GM12878 (cell line): ENCODE results near the gene ERAS. TPM values are rescaled to one million over a fixed set of nuclear protein-coding genes. Genes with fewer than 3 reads are reported as not detected.

ENCODE experiments used
- ATAC-seq: fragments of 200-7000 bp; cut with Tn5 transposase; 3 replicates; pipeline ENCODE4 v1.9.1; 2020; ENCODE audit warnings: mild to moderate bottlenecking, moderate library complexity
- BruUV-seq: library from RNA; stranded (reverse); fragments of 400-500 nt; replicated peaks from 2 replicates; lab custom pipeline; 2021; lab: Mats Ljungman, UMichigan
- CTCF ChIA-PET: fragments of 300-600 bp; sonication (Branson Sonifier 250); formaldehyde crosslinking; extraction: SDS; loops from one replicate; lab custom pipeline; 2021; ENCODE audit warnings: inconsistent platforms; lab: Yijun Ruan, JAX
- POLR2A ChIA-PET: fragments of 350-600 bp; formaldehyde crosslinking; extraction: SDS; loops from one replicate; lab custom pipeline; 2021; ENCODE audit warnings: inconsistent platforms; lab: Charles Lee
- RAD21 ChIA-PET: fragments of 300-600 bp; sonication (Branson Sonifier 250); formaldehyde crosslinking; loops from one replicate; lab custom pipeline; 2023; ENCODE audit warnings: antibody characterized with exemption; ENCODE audit not compliant: unreplicated experiment; lab: Charles Lee
- SMC1A ChIA-PET: fragments of 300-600 bp; sonication (Branson Sonifier 250); formaldehyde crosslinking; loops from one replicate; lab custom pipeline; 2023; ENCODE audit not compliant: unreplicated experiment, uncharacterized antibody; lab: Charles Lee
- DNase-seq: peaks from one replicate; pipeline ENCODE4 v3.0.0-alpha.2; 2011; ENCODE audit warnings: low read depth, low spot score
- FAIRE-seq: peaks from 3 replicates; lab custom pipeline; 2011; peaks lifted over from hg19 to GRCh38; lab: Jason Lieb, UNC
- H2AFZ ChIP-seq: 2 replicates; pipeline ENCODE4 v1.6.0; 2011; ENCODE audit warnings: low read depth, low read length, control low read depth; ENCODE audit not compliant: control insufficient read depth
- H3K27ac ChIP-seq: 2 replicates; pipeline ENCODE4 v1.5.1; 2011; ENCODE audit warnings: control low read depth; ENCODE audit not compliant: control insufficient read depth, insufficient read depth
- H3K27me3 ChIP-seq, 2 experiments: replicated peaks in 1 of 2; 2 replicates each; pipeline versions ENCODE4 v1.6.0 to v1.6.1; 2011; ENCODE audit warnings: low read length in 1 of 2; ENCODE audit not compliant: control insufficient read depth in 2 of 2, insufficient read depth in 2 of 2
- H3K36me3 ChIP-seq, 2 experiments: 2 replicates each; pipeline ENCODE4 v1.5.1; 2011; ENCODE audit warnings: low read length in 1 of 2; ENCODE audit not compliant: control insufficient read depth in 2 of 2, insufficient read depth in 2 of 2
- H3K4me1 ChIP-seq: 2 replicates; pipeline ENCODE4 v1.6.1; 2011; ENCODE audit warnings: mild to moderate bottlenecking, low read length, moderate library complexity, mixed read lengths; ENCODE audit not compliant: control insufficient read depth, insufficient read depth
- H3K4me2 ChIP-seq: 2 replicates; pipeline ENCODE4 v1.6.0; 2011; ENCODE audit warnings: control low read depth; ENCODE audit not compliant: control insufficient read depth, insufficient read depth
- H3K4me3 ChIP-seq: fragments of 200-600 bp; sonication (generic); 2 replicates; pipeline ENCODE4 v1.5.1; 2016
- H3K79me2 ChIP-seq: 2 replicates; pipeline ENCODE4 v1.6.0; 2011; ENCODE audit warnings: low read length; ENCODE audit not compliant: control insufficient read depth, insufficient read depth
- H3K9ac ChIP-seq: 2 replicates; pipeline ENCODE4 v1.8.0; 2011; ENCODE audit warnings: low read length, control low read depth, mixed read lengths; ENCODE audit not compliant: control insufficient read depth, insufficient read depth
- H3K9me3 ChIP-seq: replicated peaks from 3 replicates; pipeline ENCODE4 v1.5.1; 2011; ENCODE audit warnings: mild to moderate bottlenecking, low read length; ENCODE audit not compliant: control insufficient read depth, insufficient read depth
- H4K20me1 ChIP-seq: 2 replicates; pipeline ENCODE4 v1.6.0; 2011; ENCODE audit not compliant: control insufficient read depth, insufficient read depth
- ATF7 ChIP-seq: fragments of 450-650 bp; IDR thresholded peaks from 2 replicates; pipeline ENCODE4 v1.6.1; 2016; ENCODE audit warnings: low read depth, mild to moderate bottlenecking
- BCLAF1 ChIP-seq: fragments of 450-650 bp; IDR thresholded peaks from 2 replicates; pipeline ENCODE4 v1.6.1; 2017; ENCODE audit warnings: antibody characterized with exemption, mild to moderate bottlenecking, moderate library complexity
- CBX5 ChIP-seq: sonication (generic); IDR thresholded peaks from 2 replicates; pipeline ENCODE4 v1.6.1; 2016; ENCODE audit warnings: low read depth, moderate library complexity, mild to moderate bottlenecking, inconsistent platforms
- CHD1 ChIP-seq: IDR thresholded peaks from 2 replicates; pipeline ENCODE4 v1.6.1; 2012; ENCODE audit warnings: low read depth, low read length, improper control_type of control experiment
- CREB1 ChIP-seq: IDR thresholded peaks from 2 replicates; pipeline ENCODE4 v1.6.1; 2012; ENCODE audit warnings: low read depth, mild to moderate bottlenecking, inconsistent platforms
- KDM1A ChIP-seq: fragments of 200-600 bp; sonication (generic); IDR thresholded peaks from 2 replicates; pipeline ENCODE4 v1.6.1; 2016; ENCODE audit warnings: borderline replicate concordance
- MTA3 ChIP-seq: IDR thresholded peaks from 2 replicates; pipeline ENCODE4 v1.6.1; 2012; ENCODE audit warnings: low read length, inconsistent platforms, borderline replicate concordance
- POLR2A ChIP-seq: IDR thresholded peaks from 2 replicates; pipeline ENCODE4 v1.6.1; 2011; ENCODE audit warnings: low read depth, mild to moderate bottlenecking, low read length
- POU2F2 ChIP-seq: IDR thresholded peaks from 3 replicates; pipeline ENCODE4 v1.6.1; 2011; ENCODE audit warnings: low read depth, mild to moderate bottlenecking, low read length, borderline replicate concordance
- RB1 ChIP-seq: fragments of 450-650 bp; formaldehyde crosslinking; IDR thresholded peaks from 2 replicates; pipeline ENCODE4 v1.6.1; 2017; ENCODE audit warnings: mild to moderate bottlenecking, borderline replicate concordance
- SIX5 ChIP-seq: IDR thresholded peaks from 2 replicates; pipeline ENCODE4 v1.6.1; 2011; ENCODE audit warnings: mild to moderate bottlenecking, low read depth, low read length, moderate library complexity; ENCODE audit not compliant: severe bottlenecking
- SKIL ChIP-seq: fragments of 450-650 bp; IDR thresholded peaks from 2 replicates; pipeline ENCODE4 v1.6.1; 2017; ENCODE audit warnings: mild to moderate bottlenecking, low read depth, inconsistent platforms; ENCODE audit not compliant: poor library complexity, severe bottlenecking
- SRF ChIP-seq, 2 experiments: IDR thresholded peaks; 2 replicates each; pipeline ENCODE4 v1.6.1; 2011; ENCODE audit warnings: low read depth in 2 of 2, low read length in 2 of 2, mild to moderate bottlenecking in 1 of 2, moderate library complexity in 1 of 2
- TCF12 ChIP-seq: IDR thresholded peaks from 2 replicates; pipeline ENCODE4 v1.6.1; 2011; ENCODE audit warnings: low read depth, mild to moderate bottlenecking, low read length
- WGBS: methylation state at CpG from one replicate; pipeline ENCODE4 v1.1.6; 2016; ENCODE audit warnings: low lambda C conversion rate; ENCODE audit not compliant: insufficient replicate concordance, insufficient coverage; ENCODE audit errors: missing lambda C conversion rate; 5-methylcytosine and 5-hydroxymethylcytosine counted together
- in situ Hi-C: fragments of 300-500 bp; cut with MboI; formaldehyde crosslinking; loops from 9 replicates; pipeline ENCODE4 v1.14.3; 2018; ENCODE audit warnings: mixed read lengths
- intact Hi-C: fragments of 100-400 bp; cut with micrococcal nuclease; formaldehyde crosslinking; loops from one replicate; pipeline ENCODE4 v1.14.2; 2022; ENCODE audit not compliant: unreplicated experiment
- polyA plus RNA-seq, 11 experiments: library from polyadenylated mRNA; depleted of rRNA in 4 of 11; unstranded in 6 of 11; stranded (reverse) in 5 of 11; fragments of >200 nt; fragmentation: Nextera tagmentation in 4 of 11; fragmentation: Illumina TruSeq in 1 of 11; extraction: Ambion mirVana in 4 of 11; extraction: Trizol in 1 of 11; gene quantifications; 1 replicate in 1 of 11; 2 replicates in 10 of 11; pipeline versions ENCODE4 v1.2.1 to v1.2.3, GENCODE V29; 2011 to 2016; ENCODE audit warnings: inconsistent platforms in 2 of 11, missing spikeins in 2 of 11, low read depth in 1 of 11
- total RNA-seq, 4 experiments: library from RNA; depleted of rRNA in 3 of 4; stranded (reverse); fragments of >200 nt in 3 of 4; fragmentation: Illumina TruSeq in 1 of 4; extraction: Trizol in 1 of 4; gene quantifications; 2 replicates each; pipeline versions ENCODE4 v1.2.1 to v1.2.3, GENCODE V29; 2013 to 2021

The ERAS gene
- total and polyA plus RNA-seq, 10 of the 15 experiments (the other 5 are each of a cell fraction or from before 2014, with no cell fraction given), result not detected

- Histone ChIP-seq H3K4me2 (no peak overlapping the region), H3K4me3 (no peak overlapping the region), H3K9me3 (no peaks in the 10 kb centered on the region; the same call in 2 of the 3 replicates), H3K4me1 (no peaks in the 10 kb centered on the region), H3K27me3 (no peaks in the 10 kb centered on the region), H3K79me2 (no peaks in the 10 kb centered on the region), H4K20me1 (no peaks in the 10 kb centered on the region), H2AFZ (no peak overlapping the region), H3K27ac (no peak overlapping the region), H3K9ac (no peak overlapping the region), H3K36me3 (no peaks in the 10 kb centered on the region)
- SMC1A ChIA-PET, result interaction anchor here (1.0 kb wide), 1 partner anchor 71 kb away, joined by 3 read pairs; no protein-coding TSS in a partner anchor
- POLR2A ChIA-PET, result no interaction called here
- intact Hi-C loops (no loop called here), in situ Hi-C loops (no loop called here)
- WGBS, result 0% methylated on average over 1 of the region's 1 CpG
- TF ChIP-seq ATF7 (no peak), SIX5 (no peak), POU2F2 (no peak), CHD1 (no peak), KDM1A (no peak), TCF12 (no peak), POLR2A (no peak)
- DNase-seq (no peak), FAIRE-seq (no peak), ATAC-seq (no peak)
- BruUV-seq, result no TSS peak
- CTCF ChIA-PET, result no interaction called here
- RAD21 ChIA-PET, result no interaction called here
Measured at GRCh38 chrX:48848847-48849246, 22.5 kb downstream of the ERAS start.

- SMC1A ChIA-PET, result no interaction called here
- no peaks in the 10 kb centered on the region for H3K79me2 ChIP-seq
- WGBS, result 10% methylated on average over 7 of the region's 7 CpGs
- RAD21 ChIA-PET, result no interaction called here
- FAIRE-seq (no peak), DNase-seq (no peak), ATAC-seq (no peak)
- no peaks in the 10 kb centered on the region for H3K4me1 ChIP-seq
- no peak overlapping the region for H3K4me3 ChIP-seq
- H3K27me3 ChIP-seq, result no peaks in the 10 kb centered on the region
- H3K27ac ChIP-seq, result no peak overlapping the region
- in situ Hi-C loops, result loop anchor here (25.0 kb wide), 1 partner anchor 1009 kb away; no protein-coding TSS in a partner anchor
- H3K36me3 ChIP-seq, result no peaks in the 10 kb centered on the region
- H2AFZ ChIP-seq, result no peak overlapping the region
- CTCF ChIA-PET, result no interaction called here
- H3K9ac ChIP-seq, result no peak overlapping the region
- POLR2A ChIA-PET, result no interaction called here
- intact Hi-C loops, result no loop called here
- H4K20me1 ChIP-seq, result no peaks in the 10 kb centered on the region
- BruUV-seq, result no TSS peak
- H3K4me2 ChIP-seq, result no peak overlapping the region
- H3K9me3 ChIP-seq, result no peaks in the 10 kb centered on the region; the same call in 2 of the 3 replicates
- TF ChIP-seq RB1, result no peak
- TF ChIP-seq BCLAF1, result no peak
- TF ChIP-seq SKIL, result no peak
- no peak for TF ChIP-seq CREB1
- TF ChIP-seq CBX5, result no peak
- TF ChIP-seq SRF (IDR thresholded peaks at IDR 0.05; ENCODE audit: low read depth in 2 of 2, low read length in 2 of 2), result no peak
- TF ChIP-seq MTA3, result no peak
Measured at GRCh38 chrX:48852857-48853256, 26.5 kb downstream of the ERAS start.
